HG02938 (cell line): ENCODE data around the gene ALDH1L1.
"Not testable (repeated sequence)": the region's sequence is repeated elsewhere in the genome, so short reads cannot be mapped to it uniquely, and the experiment has no call there.

Source experiments
- ATAC-seq: cut with Tn5 transposase; IDR thresholded peaks from one replicate; pipeline ENCODE4 v1.9.1; 2021; ENCODE audit warnings: mild to moderate bottlenecking, moderate library complexity; ENCODE audit not compliant: unreplicated experiment

Gene ALDH1L1

DNA sequence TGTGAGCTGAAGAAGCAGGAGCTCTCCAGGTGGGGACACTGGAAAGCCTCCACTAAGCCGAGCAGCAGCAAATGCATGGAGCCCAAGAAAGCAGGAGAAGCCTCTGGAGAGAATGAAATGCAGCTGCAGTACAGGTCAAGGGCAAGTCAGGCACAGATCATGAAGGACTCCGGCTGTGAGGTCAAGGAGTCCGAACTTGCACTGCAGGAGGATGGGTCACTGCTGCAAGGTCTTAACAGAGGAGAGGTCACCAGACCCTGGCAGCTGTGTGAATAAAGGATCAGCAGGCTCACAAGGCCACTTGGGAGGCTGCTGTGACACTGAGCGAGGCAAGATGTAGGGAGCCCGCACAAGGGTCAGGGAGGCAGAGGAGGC is 71.7 kb downstream of the ALDH1L1 start:
- ATAC-seq, result no peak

DNA sequence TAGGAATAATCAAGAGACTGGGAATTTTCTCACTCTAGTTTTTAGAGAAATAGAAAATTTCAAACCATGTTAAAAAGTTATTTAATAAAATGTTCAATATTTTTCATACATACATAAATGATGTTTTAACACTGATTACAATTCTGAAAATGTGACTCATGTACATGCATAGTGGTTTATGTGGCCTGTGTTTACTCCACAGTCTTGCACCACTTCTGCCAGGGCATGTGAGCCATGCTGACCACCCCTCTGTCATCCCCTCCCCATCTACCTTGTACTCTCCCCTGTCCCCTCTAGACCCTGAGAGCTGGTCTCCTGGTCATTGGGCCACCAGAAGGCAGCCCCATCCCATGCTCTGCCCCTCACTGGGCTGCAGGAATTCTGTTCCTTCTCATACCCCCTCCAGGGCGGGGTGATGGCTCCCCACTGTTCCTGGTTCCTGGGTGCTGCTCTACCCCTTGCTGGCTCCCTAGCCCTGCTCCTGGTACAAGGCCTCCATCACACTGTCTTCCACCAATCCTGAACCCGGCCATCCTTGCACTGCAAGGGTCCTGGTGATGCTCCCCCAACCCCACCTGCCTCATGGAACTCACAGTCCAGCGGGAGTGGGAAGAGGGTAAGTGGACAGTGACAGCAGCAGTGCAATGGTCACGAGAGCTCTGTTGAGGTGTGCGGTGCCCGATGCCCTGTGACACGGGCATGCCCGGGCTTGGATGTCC is 72.3 kb downstream of the ALDH1L1 start:
- ATAC-seq, result no peak

DNA sequence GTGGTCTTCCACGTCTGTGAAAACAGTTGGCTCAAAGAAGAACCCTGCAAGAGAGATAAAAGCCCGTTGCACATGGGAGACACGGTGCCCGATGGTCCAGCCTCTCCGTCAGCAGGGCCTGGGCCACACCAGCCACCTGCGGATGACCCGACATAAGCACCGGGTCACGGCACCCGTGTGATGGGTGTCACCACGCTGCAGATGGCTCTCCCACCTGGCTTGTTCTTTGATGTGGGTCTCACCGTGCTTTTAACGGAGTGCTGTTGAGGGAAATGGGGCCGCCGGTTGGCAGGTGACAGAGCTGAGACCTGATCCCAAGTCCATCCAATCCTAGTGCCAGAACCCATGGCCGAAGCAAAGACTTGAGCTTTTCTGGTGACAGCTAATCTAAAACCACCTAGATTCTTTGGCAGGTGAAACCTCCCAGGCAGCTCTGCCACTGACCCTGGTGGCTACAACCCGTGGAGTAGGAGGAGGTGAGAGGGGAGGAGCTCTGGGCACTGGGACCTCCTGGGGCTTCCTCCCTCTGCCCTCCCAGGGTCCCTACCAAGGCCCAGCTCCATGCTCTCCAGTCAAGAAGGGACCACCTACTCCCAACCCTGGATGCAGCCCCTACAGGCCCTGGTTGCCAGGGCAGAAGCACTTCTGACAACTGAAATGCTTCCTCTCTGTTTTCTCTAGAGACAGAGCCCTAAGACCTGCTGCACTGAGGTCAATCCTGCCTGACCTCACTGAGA is 73.0 kb downstream of the ALDH1L1 start:
- ATAC-seq, result no peak

DNA sequence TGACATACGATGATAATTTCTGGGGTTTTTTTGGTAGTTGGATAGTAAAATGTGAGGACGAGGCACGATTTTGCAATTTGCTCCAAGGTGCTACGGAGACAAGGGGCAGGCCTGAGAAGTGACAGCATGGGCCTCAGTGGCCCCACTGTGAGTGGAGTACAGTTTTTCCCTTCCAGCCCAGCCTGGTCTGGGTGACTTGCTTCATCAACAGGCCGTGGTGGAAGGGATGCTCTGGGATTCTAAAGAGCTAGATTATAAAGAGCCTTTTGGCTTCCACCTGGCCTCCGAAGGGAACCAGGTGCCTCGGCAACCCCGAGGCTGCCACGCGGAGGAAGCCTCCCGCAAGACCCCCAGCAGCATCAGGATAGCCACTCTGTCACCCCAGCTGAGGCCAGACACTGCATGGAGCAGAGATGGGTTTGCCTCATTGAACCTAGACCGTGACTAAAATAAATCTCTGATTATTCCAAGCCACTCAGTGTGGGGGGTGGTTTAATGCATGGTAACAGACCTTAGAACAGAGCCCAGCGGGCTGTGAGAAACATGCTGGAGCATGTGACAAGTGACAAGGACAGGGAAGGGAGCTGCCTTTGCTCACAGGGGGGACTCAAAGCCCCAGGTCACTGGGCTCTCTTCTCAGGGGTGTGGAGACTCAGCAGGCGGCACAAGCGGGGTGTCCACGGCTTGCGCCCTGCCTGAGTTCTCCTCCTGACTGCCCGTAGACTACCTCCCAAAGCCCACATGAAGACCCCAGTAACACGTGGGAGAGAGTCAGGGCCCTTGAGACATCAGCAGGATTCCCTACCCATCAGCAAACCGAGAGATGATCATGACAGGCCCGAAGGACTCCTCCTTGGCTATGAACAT is 73.8 kb downstream of the ALDH1L1 start:
- no peak for ATAC-seq

DNA sequence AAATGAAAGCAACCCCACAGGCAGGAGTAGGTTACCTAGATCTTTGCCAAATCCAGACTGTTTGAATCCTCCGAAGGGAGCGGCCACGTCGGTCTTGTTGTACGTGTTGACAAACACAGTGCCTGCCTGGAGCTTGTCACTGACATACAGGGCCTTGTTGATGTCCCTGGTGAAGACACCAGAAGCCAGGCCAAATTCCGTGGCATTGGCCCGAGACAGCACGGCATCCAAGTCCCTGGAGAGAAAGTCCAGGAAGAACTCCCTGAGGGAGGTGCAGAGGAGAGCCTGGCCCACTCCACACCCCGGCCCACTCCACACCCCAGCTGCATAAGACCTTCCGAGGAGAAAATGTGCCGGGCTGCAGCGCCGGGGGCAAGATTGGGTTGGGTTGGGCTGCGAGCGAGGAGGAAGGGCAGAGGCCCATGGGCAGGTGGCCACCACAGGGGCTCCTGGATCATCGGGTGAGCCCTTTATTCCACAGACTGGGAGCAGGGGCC is 74.6 kb downstream of the ALDH1L1 start:
- ATAC-seq, result no peak

DNA sequence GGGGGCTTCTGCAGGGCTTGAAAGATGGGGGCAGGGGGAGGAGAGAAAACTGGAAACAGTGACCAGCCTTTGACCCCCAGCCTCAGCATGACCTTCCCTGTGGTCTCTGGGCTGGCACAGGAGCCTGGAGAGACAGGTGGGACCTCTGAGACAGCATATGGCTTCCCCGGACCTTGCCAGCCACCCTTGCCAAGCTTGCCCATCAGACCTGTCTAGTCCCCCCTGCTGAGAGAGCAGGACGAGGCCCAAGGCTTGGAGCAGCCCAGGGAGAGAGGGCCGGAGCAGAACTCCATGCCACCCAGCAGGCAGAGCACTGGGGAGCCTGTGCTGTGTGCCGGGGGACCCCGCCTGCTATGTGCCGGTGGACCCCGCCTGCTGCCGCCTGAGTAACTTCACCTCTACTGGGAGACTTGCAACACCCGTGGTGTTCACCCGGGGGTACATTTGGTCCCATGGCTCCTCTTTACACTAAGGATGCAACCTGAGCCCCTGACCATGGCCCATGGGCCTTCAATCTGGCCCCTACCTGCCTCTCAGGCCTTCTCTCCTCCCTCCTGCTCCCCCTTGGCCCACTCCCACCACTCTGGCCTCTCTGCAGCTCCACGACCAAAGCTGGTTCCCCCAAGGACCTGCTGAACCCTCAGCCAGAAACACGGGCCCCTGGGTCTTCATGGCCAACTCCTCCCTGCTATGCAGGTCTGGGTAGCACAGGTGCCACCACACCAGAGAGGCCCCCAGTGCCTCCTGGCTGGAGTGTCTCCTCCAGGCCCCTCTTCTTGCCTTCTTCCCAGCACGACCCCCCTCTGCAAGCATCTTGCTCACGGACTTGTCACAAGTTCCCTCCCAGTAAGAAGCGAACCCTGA is 75.4 kb downstream of the ALDH1L1 start:
- ATAC-seq, result no peak

DNA sequence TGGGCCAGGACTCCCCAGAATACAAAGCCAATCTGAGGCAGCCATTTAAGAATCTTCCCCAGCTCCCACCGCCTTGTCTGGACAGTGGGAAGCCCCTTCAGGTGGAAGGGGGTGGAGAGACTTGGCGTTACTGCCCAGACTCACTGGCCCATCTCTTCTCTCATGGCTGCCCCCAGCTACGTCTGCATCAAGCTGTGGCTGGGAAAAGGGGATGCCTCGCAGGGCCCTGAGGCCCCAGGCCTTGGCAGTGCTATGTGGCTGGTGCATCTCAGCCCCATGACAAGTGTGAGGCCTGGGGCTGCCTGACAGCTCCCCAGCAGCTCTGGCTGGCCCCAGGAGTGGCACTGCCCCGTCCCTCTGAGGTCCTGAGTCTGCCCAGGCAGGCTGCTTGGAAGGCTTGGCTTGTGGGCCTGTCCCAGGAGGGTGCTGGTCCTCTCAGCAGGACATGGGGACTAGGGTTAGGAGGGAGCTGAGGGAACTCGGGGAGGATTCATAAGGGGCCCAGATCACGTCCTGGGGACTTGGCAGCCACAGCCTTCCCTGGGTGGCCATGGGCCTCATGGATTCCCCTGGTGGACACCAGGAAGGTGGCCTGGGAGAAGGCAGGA is 76.3 kb downstream of the ALDH1L1 start:
- ATAC-seq, result no peak

DNA sequence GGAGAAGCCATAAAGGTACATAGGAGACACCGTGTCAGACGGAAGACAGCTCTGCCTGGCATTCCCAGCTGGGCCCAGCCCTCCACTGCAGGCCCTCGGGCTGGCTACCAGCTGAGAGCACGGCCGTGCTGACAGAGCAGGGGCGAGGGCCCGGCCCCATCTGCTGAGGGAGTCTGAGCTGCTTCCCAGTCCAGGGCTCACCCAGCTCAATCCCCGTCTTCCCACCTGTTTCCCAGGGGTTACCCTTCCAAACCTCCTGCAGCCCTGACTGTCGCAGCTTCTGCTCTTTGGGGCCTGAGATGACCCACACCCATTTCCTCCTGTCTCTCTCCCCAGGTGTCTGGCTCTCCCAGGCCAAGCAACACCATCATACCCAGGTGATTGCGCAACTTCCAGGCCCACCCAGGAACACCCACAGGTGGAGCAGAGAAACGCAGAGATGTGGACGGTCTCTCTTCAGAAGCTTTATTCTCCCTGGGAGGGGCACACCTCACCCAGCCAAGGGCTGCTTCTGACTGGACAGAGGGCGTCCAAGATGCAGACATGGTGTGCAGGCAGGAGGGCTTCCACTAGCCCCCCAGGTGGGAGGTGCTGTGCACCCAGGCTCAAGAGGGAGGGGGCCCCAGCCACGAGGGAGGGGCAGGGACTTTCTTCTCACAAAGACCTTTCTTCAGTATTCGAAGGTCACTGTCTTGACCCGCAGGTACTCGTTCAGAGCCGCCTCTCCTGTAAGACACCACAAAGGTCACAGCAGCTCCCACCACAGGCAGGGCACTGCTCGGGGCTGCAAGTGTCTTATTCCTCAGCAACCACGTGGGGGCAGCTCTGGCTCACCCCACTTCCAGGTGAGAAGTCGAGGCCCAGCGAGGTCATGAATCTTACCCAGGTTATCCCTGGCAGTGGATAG is 77.0 kb downstream of the ALDH1L1 start:
- no peak for ATAC-seq

DNA sequence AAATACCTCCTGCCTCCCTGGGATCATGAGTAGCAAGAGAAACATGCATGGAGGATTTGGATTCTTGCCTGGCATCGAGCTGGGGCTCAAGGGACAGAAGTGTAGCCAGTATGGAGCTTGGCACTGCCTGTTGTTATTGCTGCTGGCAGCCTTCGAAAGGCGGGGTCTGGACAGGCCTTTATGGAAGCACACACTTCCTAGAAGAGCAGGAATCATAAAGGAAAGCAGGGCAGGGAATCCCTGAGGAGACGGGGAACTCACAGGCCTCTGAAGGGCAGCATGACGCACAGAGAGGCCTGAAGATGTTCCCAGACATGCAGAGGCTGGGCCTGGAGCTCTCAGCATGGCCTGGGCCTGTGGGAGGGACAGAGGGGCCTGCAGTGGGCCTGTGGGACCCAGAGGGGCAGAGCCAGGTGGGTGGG is 77.8 kb downstream of the ALDH1L1 start:
- ATAC-seq, result no peak

DNA sequence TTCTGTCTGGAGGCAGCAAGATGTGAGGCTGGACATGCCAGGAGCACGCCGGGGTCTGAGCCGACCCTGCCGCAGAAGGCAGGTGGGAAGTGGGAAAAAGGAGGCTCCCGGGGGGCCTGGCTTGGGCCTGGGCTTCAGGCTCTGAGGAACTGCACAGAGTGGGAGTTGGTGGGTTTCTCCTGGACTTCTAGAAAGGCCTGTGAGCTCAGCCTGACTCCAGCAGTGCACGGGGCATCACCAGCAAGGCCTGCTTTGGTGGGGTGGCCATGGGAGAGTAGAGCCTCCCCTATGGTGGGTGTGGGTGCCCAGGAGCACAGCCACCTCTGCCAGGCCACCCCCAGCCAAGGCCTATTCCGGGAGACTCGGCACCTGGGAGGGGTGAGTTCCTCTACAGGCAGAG is 78.4 kb downstream of the ALDH1L1 start:
- no peak for ATAC-seq

DNA sequence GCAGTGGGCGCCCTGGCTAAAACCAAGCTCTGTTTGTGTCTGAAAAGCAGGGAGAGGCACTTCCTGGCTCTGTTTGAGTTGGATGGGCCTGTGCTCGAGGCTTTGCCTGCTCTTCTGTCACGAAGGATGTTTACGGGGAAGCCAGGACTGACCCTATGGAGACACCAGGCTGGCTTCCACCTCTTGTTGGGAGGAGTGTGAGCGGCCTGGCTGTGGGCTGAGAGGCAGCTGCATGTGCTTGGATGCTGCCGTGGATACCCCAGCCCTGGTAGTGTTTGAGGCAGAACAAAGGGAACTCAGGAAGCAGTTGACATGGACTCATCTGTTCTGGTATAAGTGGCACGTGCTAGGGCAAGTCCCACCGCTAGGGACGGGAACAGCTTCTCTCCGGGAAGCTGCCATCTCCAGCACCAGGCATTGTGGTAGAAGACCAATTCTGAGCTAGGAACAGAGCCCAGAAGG is 78.8 kb downstream of the ALDH1L1 start:
- no peak for ATAC-seq

DNA sequence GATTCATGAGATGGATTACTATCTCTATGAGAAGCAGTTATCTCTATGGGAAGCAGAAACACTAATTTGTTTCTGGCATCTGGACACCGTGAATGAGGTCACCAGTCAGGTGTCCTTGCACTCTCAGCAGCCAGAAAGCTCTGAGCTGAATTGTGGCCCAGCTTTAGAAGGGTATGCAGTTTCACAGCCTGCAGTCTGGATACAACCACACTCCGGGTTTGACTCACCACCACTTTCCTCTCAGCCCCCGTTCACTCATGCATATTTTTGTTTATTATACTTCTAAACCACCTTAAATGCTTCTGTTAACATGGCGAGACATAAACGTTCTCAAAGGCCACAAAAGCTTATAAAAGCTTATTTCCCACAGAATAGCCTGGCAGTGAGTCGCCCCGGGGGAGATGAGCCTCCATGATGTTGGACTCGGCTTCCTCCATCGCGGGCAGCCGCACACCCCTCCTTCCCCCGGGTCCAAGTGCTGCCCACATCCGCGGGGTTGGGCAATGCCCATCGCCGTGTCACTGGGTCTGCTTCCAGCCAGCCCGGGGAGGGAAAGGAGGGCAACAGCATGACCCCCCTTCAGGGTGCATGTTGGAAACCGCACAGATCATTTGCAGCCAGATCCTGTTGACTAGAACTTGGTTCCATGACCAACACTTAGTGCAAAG is 79.6 kb downstream of the ALDH1L1 start:
- no peak for ATAC-seq

DNA sequence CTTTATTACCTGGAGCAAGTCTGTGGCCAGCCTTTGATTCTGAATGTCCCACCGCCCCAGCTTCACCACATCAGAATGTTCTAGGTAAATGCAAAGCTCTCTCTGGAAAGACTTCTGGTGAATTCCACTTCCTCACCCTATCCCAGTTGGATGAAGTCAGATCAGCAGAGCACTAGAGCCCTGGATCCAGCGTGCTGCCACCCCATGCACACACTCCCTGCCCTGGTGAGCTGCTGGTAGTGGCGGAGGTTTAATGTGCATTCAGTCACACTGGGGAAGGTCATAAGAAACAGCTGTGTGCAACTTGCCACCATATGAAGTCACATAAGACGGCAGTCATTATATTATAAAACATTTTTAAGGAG is 80.1 kb downstream of the ALDH1L1 start:
- ATAC-seq, result no peak

DNA sequence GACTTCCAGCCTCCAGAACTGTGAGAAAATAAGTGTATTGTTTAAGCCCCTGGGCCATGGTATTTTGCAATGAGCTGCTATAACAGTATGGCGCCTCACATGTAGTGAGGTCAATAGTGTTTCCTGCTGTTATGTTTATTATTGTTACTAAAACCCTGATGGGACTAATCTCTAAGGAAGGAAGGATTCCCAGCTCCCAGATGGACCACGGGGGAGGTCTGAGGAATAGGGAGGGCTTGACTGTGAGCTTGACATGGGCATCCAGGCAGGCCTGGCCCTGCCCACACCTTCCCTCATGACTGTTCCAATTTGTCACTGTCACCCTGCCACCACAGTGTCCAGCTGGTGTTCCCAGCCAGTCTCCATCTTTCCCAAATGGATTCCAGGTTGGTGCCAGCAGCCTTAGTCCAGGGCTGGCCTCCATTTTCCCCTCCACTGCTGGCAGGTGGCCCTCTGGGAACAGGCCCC is 82.0 kb downstream of the ALDH1L1 start:
- ATAC-seq, result no peak

DNA sequence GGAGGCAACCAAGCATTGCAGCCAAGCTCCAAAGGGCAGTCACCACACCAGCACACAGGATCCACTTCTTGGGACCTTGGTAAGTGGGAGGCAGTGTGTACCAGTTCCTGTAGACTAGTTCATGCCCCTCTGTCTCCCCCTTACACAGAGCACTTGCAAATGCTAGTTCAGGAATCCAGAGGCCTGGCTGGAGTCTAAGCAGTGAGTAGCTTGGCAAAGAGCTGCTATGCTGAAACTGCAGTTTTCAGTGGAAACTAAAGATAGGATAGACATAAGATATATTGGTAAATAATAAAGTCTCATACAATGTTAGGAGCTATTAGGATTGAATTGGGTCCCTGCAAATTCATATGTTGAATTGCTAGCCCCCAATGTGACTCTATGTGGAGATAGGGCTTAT is 82.6 kb downstream of the ALDH1L1 start:
- no peak for ATAC-seq

DNA sequence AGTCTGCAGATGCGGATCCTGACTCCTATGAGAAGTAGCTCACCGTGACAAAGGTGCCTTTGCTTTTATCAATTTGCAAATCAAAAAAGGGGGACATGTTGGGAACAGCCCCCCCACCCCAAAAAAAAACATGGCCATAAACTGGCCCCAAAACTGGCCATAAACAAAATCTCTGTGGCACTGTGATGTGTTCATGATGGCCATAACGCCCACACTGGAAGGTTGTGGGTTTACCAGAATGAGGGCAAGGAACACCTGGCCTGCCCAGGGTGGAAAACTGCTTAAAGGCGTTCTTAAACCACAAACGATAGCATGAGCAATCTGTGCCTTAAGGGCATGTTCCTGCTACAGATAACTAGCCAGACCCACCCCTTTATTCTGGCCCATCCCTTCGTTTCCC is 84.1 kb downstream of the ALDH1L1 start:
- ATAC-seq, result not testable (repeated sequence)

DNA sequence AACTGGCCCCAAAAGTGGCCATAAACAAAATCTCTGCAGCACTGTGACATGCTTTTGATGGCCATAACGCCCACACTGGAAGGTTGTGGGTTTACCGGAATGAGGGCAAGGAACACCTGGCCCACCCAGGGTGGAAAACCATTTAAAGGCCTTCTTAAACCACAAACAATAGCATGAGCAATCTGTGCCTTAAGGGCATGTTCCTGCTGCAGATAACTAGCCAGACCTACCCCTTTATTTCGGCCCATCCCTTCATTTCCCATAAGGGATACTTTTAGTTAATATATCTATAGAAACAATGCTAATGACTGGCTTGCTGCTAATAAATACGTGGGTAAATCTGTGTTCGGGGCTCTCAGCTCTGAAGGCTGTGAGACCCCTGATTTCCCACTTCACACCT is 88.3 kb downstream of the ALDH1L1 start:
- ATAC-seq, result not testable (repeated sequence)

DNA sequence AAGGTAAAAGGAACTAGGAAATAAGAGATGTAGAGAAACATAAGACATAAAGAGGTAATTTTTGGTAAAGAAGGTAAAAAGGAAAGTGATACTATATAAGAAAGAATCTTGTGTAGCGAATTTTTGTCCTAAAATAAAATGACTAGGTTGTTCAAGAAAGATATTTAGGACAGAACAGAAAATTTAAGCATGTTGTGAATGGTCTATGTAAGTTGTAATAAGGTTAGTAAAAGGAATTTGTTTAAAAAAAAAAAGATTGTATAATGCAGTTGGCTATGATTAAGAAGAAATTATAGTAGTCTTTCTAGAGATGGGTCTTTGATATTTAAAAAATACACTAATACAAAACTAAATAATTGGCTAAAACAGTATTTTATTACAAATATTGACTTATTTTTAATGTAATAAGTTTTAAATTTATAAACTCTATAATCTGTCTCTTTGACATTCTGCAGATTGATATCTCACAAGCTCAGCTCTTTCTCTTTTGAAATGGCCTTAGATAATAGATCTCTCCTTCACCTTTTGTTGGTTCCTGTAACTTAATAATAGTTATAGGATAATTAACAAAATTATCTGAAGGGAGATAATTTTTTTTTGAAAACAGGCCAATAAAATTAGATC is 92.7 kb downstream of the ALDH1L1 start:
- ATAC-seq, result no peak
